NCI-H2227 (cell line): ENCODE data around the gene LENG9.

Experiments
- DNase-seq: peaks from one replicate; lab custom pipeline; 2025; ENCODE audit not compliant: unreplicated experiment; lab: John Stamatoyannopoulos, UW

LENG9 gene

GRCh38 chr19:54424660-54425381 lies 38.8 kb downstream of the LENG9 start:
- DNase-seq = no peak

- no peak for DNase-seq
Observed at GRCh38 chr19:54424201-54424600, 39.4 kb downstream of the LENG9 start.

GRCh38 chr19:54422136-54422535 lies 41.4 kb downstream of the LENG9 start:
- DNase-seq = no peak

- no peak for DNase-seq
Observed at GRCh38 chr19:54421521-54421920, 42.1 kb downstream of the LENG9 start.

- DNase-seq = no peak
Observed at GRCh38 chr19:54421169-54421516, 42.4 kb downstream of the LENG9 start.

GRCh38 chr19:54420383-54421168 lies 43.0 kb downstream of the LENG9 start:
- DNase-seq = peak; percentile 96

- no peak for DNase-seq
Observed at GRCh38 chr19:54420068-54420382, 43.6 kb downstream of the LENG9 start.

GRCh38 chr19:54418930-54419800 lies 44.4 kb downstream of the LENG9 start:
- DNase-seq = no peak

GRCh38 chr19:54418030-54418929 lies 45.3 kb downstream of the LENG9 start:
- DNase-seq = peak; percentile 69

- DNase-seq = no peak
Observed at GRCh38 chr19:54416695-54417491, 46.7 kb downstream of the LENG9 start.

GRCh38 chr19:54415901-54416673 lies 47.5 kb downstream of the LENG9 start:
- DNase-seq = no peak

- peak; percentile 74 for DNase-seq
Observed at GRCh38 chr19:54415208-54415900, 48.2 kb downstream of the LENG9 start, which contains the start of gene TTYH1. Gene TTYH1 (plus strand): TSS chr19:54415464. CDS start chr19:54415553, 89 bp downstream.

GRCh38 chr19:54414156-54414555 lies 49.4 kb downstream of the LENG9 start:
- no peak for DNase-seq

GRCh38 chr19:54412877-54413276 lies 50.7 kb downstream of the LENG9 start:
- DNase-seq = no peak
